CD4-positive, alpha-beta memory T cell (primary cell): ENCODE data around the gene MYH10. TPM values are rescaled to one million over a fixed set of nuclear protein-coding genes. Genes with fewer than 3 reads are reported as not detected.

Experiments
- CTCF ChIA-PET: fragments of 350-600 bp; sonication (Branson Sonifier 250); formaldehyde crosslinking; loops from one replicate; lab custom pipeline; 2021; ENCODE audit warnings: inconsistent platforms; ENCODE audit not compliant: partially characterized antibody; lab: Charles Lee
- POLR2A ChIA-PET: fragments of 350-600 bp; sonication (Branson Sonifier 250); formaldehyde crosslinking; loops from one replicate; lab custom pipeline; 2021; ENCODE audit not compliant: partially characterized antibody; lab: Charles Lee
- DNase-seq, 5 donors: peaks; one replicate each; pipeline versions ENCODE4 v3.0.0 to v3.0.0-alpha.2; 2020 to 2022; ENCODE audit warnings: mixed read lengths in 1 of 5
- H3K27ac ChIP-seq: one replicate; pipeline ENCODE4 v1.7.0; 2013; ENCODE audit warnings: low read depth, low read length
- H3K27me3 ChIP-seq: 2 replicates; pipeline ENCODE4 v1.7.0; 2013; ENCODE audit warnings: mild to moderate bottlenecking, low read length, moderate library complexity; ENCODE audit not compliant: insufficient read depth
- H3K36me3 ChIP-seq: 2 replicates; pipeline ENCODE4 v1.7.0; 2013; ENCODE audit warnings: mild to moderate bottlenecking, low read length, moderate library complexity; ENCODE audit not compliant: insufficient read depth
- H3K4me1 ChIP-seq: 2 replicates; pipeline ENCODE4 v1.7.0; 2013; ENCODE audit warnings: mild to moderate bottlenecking, low read length, moderate library complexity; ENCODE audit not compliant: insufficient read depth
- H3K4me3 ChIP-seq, 2 donors: one replicate each; pipeline ENCODE4 v1.7.0; 2013; ENCODE audit warnings: low read length in 2 of 2, mild to moderate bottlenecking in 1 of 2
- H3K9me3 ChIP-seq, 2 donors: one replicate each; pipeline ENCODE4 v1.7.0; 2013; ENCODE audit warnings: low read length in 2 of 2, control low read depth in 1 of 2; ENCODE audit not compliant: control insufficient read depth in 1 of 2
- H3K27ac Mint-ChIP-seq, 7 donors: one replicate each; pipeline ENCODE4 v1.8.0; 2020 to 2021; ENCODE audit warnings: mixed read lengths in 7 of 7, mild to moderate bottlenecking in 6 of 7, inconsistent platforms in 3 of 7, moderate library complexity in 3 of 7
- H3K27me3 Mint-ChIP-seq, 2 donors: one replicate each; pipeline ENCODE4 v1.8.0; 2020 to 2021; ENCODE audit warnings: mixed read lengths in 2 of 2
- H3K36me3 Mint-ChIP-seq, 2 donors: one replicate each; pipeline ENCODE4 v1.8.0; 2020 to 2021; ENCODE audit warnings: mixed read lengths in 2 of 2, inconsistent platforms in 1 of 2, mild to moderate bottlenecking in 1 of 2
- H3K4me1 Mint-ChIP-seq, 4 donors: one replicate each; pipeline ENCODE4 v1.8.0; 2020 to 2021; ENCODE audit warnings: mixed read lengths in 4 of 4, mild to moderate bottlenecking in 1 of 4
- H3K4me3 Mint-ChIP-seq, 8 donors: one replicate each; pipeline ENCODE4 v1.8.0; 2020 to 2021; ENCODE audit warnings: mixed read lengths in 8 of 8, mild to moderate bottlenecking in 7 of 8, moderate library complexity in 6 of 8, inconsistent platforms in 3 of 8
- H3K9me3 Mint-ChIP-seq, 8 donors: one replicate each; pipeline ENCODE4 v1.8.0; 2020 to 2021; ENCODE audit warnings: mixed read lengths in 8 of 8, mild to moderate bottlenecking in 5 of 8, inconsistent platforms in 3 of 8, moderate library complexity in 1 of 8
- intact Hi-C: fragments of 100-400 bp; cut with micrococcal nuclease; formaldehyde crosslinking; loops from one replicate; pipeline ENCODE4 v1.15.1; 2023
- polyA plus RNA-seq, 2 donors: library from polyadenylated mRNA; unstranded; fragments of 300-500 nt; fragmentation: Illumina TruSeq; gene quantifications; one replicate each; pipeline ENCODE4 v1.2.3, GENCODE V29; 2021
- total RNA-seq, 2 experiments: library from RNA; stranded (reverse); gene quantifications; one replicate each; pipeline ENCODE4 v1.2.3, GENCODE V29; 2021

The MYH10 gene
- total RNA-seq (1 to 10 TPM; 1.9 to 2.8 TPM), polyA plus RNA-seq (1 to 10 TPM; 1.9 to 2.2 TPM)

GRCh38 chr17:8630227-8630801 is at the start of gene MYH10:
Gene MYH10 (minus strand): TSS chr17:8630725. CDS start chr17:8623246, 7,479 bp downstream.
- ChIA-PET POLR2A (interaction anchor here (1.1 to 1.5 kb wide), 2 partner anchors 195 to 247 kb away, joined by 3 to 6 read pairs; partner anchors contain the start of gene NDEL1), CTCF (no interaction called here)
- H3K9me3 Mint-ChIP-seq, result no peaks in the 10 kb centered on the region
- Histone ChIP-seq H3K9me3 (no peaks in the 10 kb centered on the region), H3K36me3 (no peaks in the 10 kb centered on the region), H3K27ac (peak within 1 kb of the TSS; percentile 37), H3K27me3 (peaks cover 17% of the 10 kb centered on the region), H3K4me1 (peaks cover 13% of the 10 kb centered on the region), H3K4me3 (peak within 1 kb of the TSS; percentile 42 to 72)
- H3K27me3 Mint-ChIP-seq, result peaks cover 28 to 38% of the 10 kb centered on the region in 2 donors
- intact Hi-C loops, result loop anchor here (10.0 kb wide), 1 partner anchor 196 kb away; the partner anchor contains the start of gene NDEL1
- peak in 2 of 5 donors; percentile 0 to 8 for DNase-seq
- H3K27ac Mint-ChIP-seq, result peak within 1 kb of the TSS; percentile 76 to 97 (median 86)
- H3K4me1 Mint-ChIP-seq, result peaks cover 4 to 20% (median 10%) of the 10 kb centered on the region in 4 donors
- peaks cover 0 to 4% of the 10 kb centered on the region in 2 donors for H3K36me3 Mint-ChIP-seq
- H3K4me3 Mint-ChIP-seq, result peak within 1 kb of the TSS; percentile 95 to 100 (median 98)

- no peaks in the 10 kb centered on the region for H3K36me3 Mint-ChIP-seq
- intact Hi-C loops, result no loop called here
- H3K27me3 Mint-ChIP-seq, result peaks cover 11 to 20% of the 10 kb centered on the region in 2 donors
- CTCF ChIA-PET, result no interaction called here
- Histone ChIP-seq H3K4me3 (no peak overlapping the region), H3K27ac (no peak overlapping the region), H3K9me3 (no peaks in the 10 kb centered on the region), H3K27me3 (no peaks in the 10 kb centered on the region), H3K4me1 (no peaks in the 10 kb centered on the region), H3K36me3 (no peaks in the 10 kb centered on the region)
- no peaks in the 10 kb centered on the region for H3K4me1 Mint-ChIP-seq
- POLR2A ChIA-PET, result no interaction called here
- peaks cover 0 to 4% (median 0%) of the 10 kb centered on the region in 8 donors for H3K9me3 Mint-ChIP-seq
- no peak for DNase-seq
- no peak overlapping the region for H3K27ac Mint-ChIP-seq
- H3K4me3 Mint-ChIP-seq, result no peak overlapping the region
These were observed 48.6 kb upstream of the MYH10 start for GRCh38 chr17:8679126-8679525.

GRCh38 chr17:8675306-8675705 is 44.8 kb upstream of the MYH10 start:
- Histone ChIP-seq H3K4me3 (no peak overlapping the region), H3K36me3 (no peaks in the 10 kb centered on the region), H3K27me3 (no peaks in the 10 kb centered on the region), H3K4me1 (no peaks in the 10 kb centered on the region), H3K27ac (no peak overlapping the region), H3K9me3 (no peaks in the 10 kb centered on the region)
- Mint-ChIP-seq H3K27ac (no peak overlapping the region), H3K27me3 (peaks cover 10 to 16% of the 10 kb centered on the region in 2 donors), H3K9me3 (peaks cover 0 to 4% (median 0%) of the 10 kb centered on the region in 8 donors), H3K4me1 (no peaks in the 10 kb centered on the region), H3K4me3 (no peak overlapping the region), H3K36me3 (no peaks in the 10 kb centered on the region)
- ChIA-PET POLR2A (no interaction called here), CTCF (no interaction called here)
- DNase-seq, result no peak
- intact Hi-C loops, result no loop called here

- no peak overlapping the region for H3K4me3 Mint-ChIP-seq
- H3K9me3 Mint-ChIP-seq, result peaks cover 0 to 4% (median 0%) of the 10 kb centered on the region in 8 donors
- CTCF ChIA-PET, result interaction anchor here (1.1 kb wide), 1 partner anchor 111 kb away, joined by 3 read pairs; no protein-coding TSS in a partner anchor
- Histone ChIP-seq H3K36me3 (no peaks in the 10 kb centered on the region), H3K27ac (no peak overlapping the region), H3K4me1 (no peaks in the 10 kb centered on the region), H3K4me3 (no peak overlapping the region), H3K9me3 (no peaks in the 10 kb centered on the region), H3K27me3 (no peaks in the 10 kb centered on the region)
- POLR2A ChIA-PET, result no interaction called here
- intact Hi-C loops, result no loop called here
- DNase-seq, result no peak
- H3K27ac Mint-ChIP-seq, result no peak overlapping the region
- no peaks in the 10 kb centered on the region for H3K36me3 Mint-ChIP-seq
- H3K4me1 Mint-ChIP-seq, result no peaks in the 10 kb centered on the region
- H3K27me3 Mint-ChIP-seq, result peaks cover 8 to 16% of the 10 kb centered on the region in 2 donors
These were observed 44.1 kb upstream of the MYH10 start for GRCh38 chr17:8674344-8675305.

- H3K36me3 ChIP-seq, result no peaks in the 10 kb centered on the region
- no peak overlapping the region for H3K4me3 ChIP-seq
- no peaks in the 10 kb centered on the region for H3K4me1 Mint-ChIP-seq
- H3K4me3 Mint-ChIP-seq, result no peak overlapping the region
- ChIA-PET CTCF (interaction anchor here (1.1 kb wide), 1 partner anchor 112 kb away, joined by 3 read pairs; no protein-coding TSS in a partner anchor), POLR2A (no interaction called here)
- H3K36me3 Mint-ChIP-seq, result no peaks in the 10 kb centered on the region
- H3K27ac Mint-ChIP-seq, result no peak overlapping the region
- DNase-seq, result no peak
- no peaks in the 10 kb centered on the region for H3K9me3 ChIP-seq
- H3K9me3 Mint-ChIP-seq, result peaks cover 0 to 1% (median 0%) of the 10 kb centered on the region in 8 donors
- intact Hi-C loops, result no loop called here
- H3K27me3 ChIP-seq, result no peaks in the 10 kb centered on the region
- no peak overlapping the region for H3K27ac ChIP-seq
- H3K4me1 ChIP-seq, result no peaks in the 10 kb centered on the region
- peaks cover 3 to 13% of the 10 kb centered on the region in 2 donors for H3K27me3 Mint-ChIP-seq
These were observed 43.1 kb upstream of the MYH10 start for GRCh38 chr17:8673612-8674011.

- CTCF ChIA-PET, result no interaction called here
- H3K4me3 ChIP-seq, result no peak overlapping the region
- intact Hi-C loops, result no loop called here
- no peaks in the 10 kb centered on the region for H3K36me3 Mint-ChIP-seq
- POLR2A ChIA-PET, result no interaction called here
- H3K4me3 Mint-ChIP-seq, result no peak overlapping the region
- no peaks in the 10 kb centered on the region for H3K36me3 ChIP-seq
- no peaks in the 10 kb centered on the region for H3K4me1 ChIP-seq
- no peaks in the 10 kb centered on the region for H3K4me1 Mint-ChIP-seq
- no peak for DNase-seq
- H3K27ac Mint-ChIP-seq, result no peak overlapping the region
- H3K9me3 ChIP-seq, result no peaks in the 10 kb centered on the region
- peaks cover 1 to 13% of the 10 kb centered on the region in 2 donors for H3K27me3 Mint-ChIP-seq
- peaks cover 3% of the 10 kb centered on the region for H3K27me3 ChIP-seq
- H3K27ac ChIP-seq, result no peak overlapping the region
- no peaks in the 10 kb centered on the region for H3K9me3 Mint-ChIP-seq
These were observed 41.8 kb upstream of the MYH10 start for GRCh38 chr17:8672326-8672725.

GRCh38 chr17:8670421-8670820 is 39.9 kb upstream of the MYH10 start:
- Histone ChIP-seq H3K36me3 (no peaks in the 10 kb centered on the region), H3K4me1 (no peaks in the 10 kb centered on the region), H3K9me3 (no peaks in the 10 kb centered on the region), H3K27ac (no peak overlapping the region), H3K4me3 (no peak overlapping the region), H3K27me3 (peaks cover 3% of the 10 kb centered on the region)
- no peaks in the 10 kb centered on the region for H3K36me3 Mint-ChIP-seq
- ChIA-PET CTCF (no interaction called here), POLR2A (no interaction called here)
- H3K4me1 Mint-ChIP-seq, result no peaks in the 10 kb centered on the region
- no peak for DNase-seq
- peaks cover 4 to 8% of the 10 kb centered on the region in 2 donors for H3K27me3 Mint-ChIP-seq
- H3K9me3 Mint-ChIP-seq, result no peaks in the 10 kb centered on the region
- H3K4me3 Mint-ChIP-seq, result no peak overlapping the region
- intact Hi-C loops, result no loop called here
- no peak overlapping the region for H3K27ac Mint-ChIP-seq
